K562 (cell line): ENCODE results near the gene GZMM. TPM values are rescaled to one million over a fixed set of nuclear protein-coding genes. Genes with fewer than 3 reads are reported as not detected.

ENCODE experiments used
- ARHGAP35 ChIP-seq: fragments of 450-650 bp; IDR thresholded peaks from 2 replicates; pipeline ENCODE4 v1.6.1; 2018; ENCODE audit not compliant: partially characterized antibody
- CAMTA2 ChIP-seq: fragments of 250-450 bp; sonication (Bioruptor Pico); conservative IDR thresholded peaks from 2 replicates; pipeline ENCODE4 v1.5.1; 2022
- CBX3 ChIP-seq, 2 experiments: IDR thresholded peaks; 1 replicate in 1 of 2; 2 replicates in 1 of 2; pipeline ENCODE4 v1.6.1; 2012; ENCODE audit warnings: inconsistent platforms in 2 of 2, low read length in 2 of 2, borderline replicate concordance in 1 of 2, control low read depth in 1 of 2
- CXXC5 ChIP-seq: fragments of 250-450 bp; sonication (Bioruptor Pico); IDR thresholded peaks from 2 replicates; pipeline ENCODE4 v1.8.0; 2022; ENCODE audit warnings: inconsistent platforms, mild to moderate bottlenecking, moderate library complexity
- HMG20A ChIP-seq: fragments of 450-650 bp; formaldehyde crosslinking; conservative IDR thresholded peaks from 2 replicates; pipeline ENCODE4 v1.4.0; 2020; ENCODE audit warnings: mild to moderate bottlenecking, mixed read lengths
- NEUROD1 ChIP-seq: fragments of 150-350 bp; IDR thresholded peaks from 2 replicates; pipeline ENCODE4 v1.6.1; 2014; ENCODE audit warnings: borderline replicate concordance, low read length, low read depth; ENCODE audit not compliant: partially characterized antibody
- PML ChIP-seq: IDR thresholded peaks from 2 replicates; pipeline ENCODE4 v1.6.1; 2012; ENCODE audit warnings: low read length, inconsistent platforms
- POLR2AphosphoS2 ChIP-seq: IDR thresholded peaks from 2 replicates; pipeline ENCODE4 v1.6.1; 2012; ENCODE audit warnings: low read length, improper control_type of control experiment
- PTBP1 ChIP-seq: fragments of 200-400 bp; formaldehyde crosslinking; IDR thresholded peaks from 2 replicates; pipeline ENCODE4 v1.6.1; 2017; ENCODE audit warnings: low read depth, low read length
- RBM15 ChIP-seq: fragments of 200-400 bp; formaldehyde crosslinking; IDR thresholded peaks from 2 replicates; pipeline ENCODE4 v1.6.1; 2018; ENCODE audit warnings: mild to moderate bottlenecking, low read length, moderate library complexity; ENCODE audit not compliant: insufficient read depth
- RCOR1 ChIP-seq, 2 experiments: IDR thresholded peaks; 2 replicates each; pipeline ENCODE4 v1.6.1; 2012; ENCODE audit warnings: low read depth in 2 of 2, low read length in 2 of 2, borderline replicate concordance in 1 of 2, improper control_type of control experiment in 1 of 2
- SMARCE1 ChIP-seq: fragments of 450-650 bp; IDR thresholded peaks from 2 replicates; pipeline ENCODE4 v1.7.1; 2016; ENCODE audit warnings: mild to moderate bottlenecking
- TBL1XR1 ChIP-seq, 2 experiments: IDR thresholded peaks; 2 replicates each; pipeline ENCODE4 v1.6.1; 2012; ENCODE audit warnings: improper control_type of control experiment in 2 of 2, low read length in 2 of 2, mild to moderate bottlenecking in 1 of 2
- ZC3H8 ChIP-seq: fragments of 450-650 bp; IDR thresholded peaks from 2 replicates; pipeline ENCODE4 v1.6.1; 2017
- ZNF23 ChIP-seq: fragments of 250-450 bp; sonication (Bioruptor Pico); IDR thresholded peaks from 2 replicates; pipeline ENCODE4 v1.4.0; 2020; ENCODE audit warnings: mild to moderate bottlenecking
- polyA plus RNA-seq, 8 experiments: library from polyadenylated mRNA; depleted of rRNA in 4 of 8; stranded (reverse) in 5 of 8; unstranded in 3 of 8; fragments of >200 nt; fragmentation: Nextera tagmentation in 2 of 8; fragmentation: Illumina TruSeq in 1 of 8; extraction: Ambion mirVana in 2 of 8; extraction: Trizol in 1 of 8; gene quantifications; 2 replicates each; pipeline versions ENCODE4 v1.2.1 to v1.2.3, GENCODE V29; 2011 to 2014; ENCODE audit warnings: inconsistent platforms in 1 of 8, missing spikeins in 1 of 8
- total RNA-seq, 7 experiments: library from RNA; depleted of rRNA in 6 of 7; stranded (reverse); fragments of >200 nt in 6 of 7; fragmentation: Illumina TruSeq in 2 of 7; extraction: Trizol in 2 of 7; gene quantifications; 2 replicates each; pipeline versions ENCODE4 v1.2.1 to v1.2.3, GENCODE V29; 2011 to 2021; ENCODE audit warnings: low replicate concordance in 1 of 7
- TF ChIP-seq, protein P1 (sequence below): sonication (generic); formaldehyde crosslinking; IDR thresholded peaks from 2 replicates; pipeline ENCODE4 v1.8.0; 2022; ENCODE audit warnings: mild to moderate bottlenecking, missing genetic modification reagents
- TF ChIP-seq, protein P2 (sequence below): fragments of 450-650 bp; IDR thresholded peaks from 2 replicates; pipeline ENCODE4 v1.6.1; 2016; ENCODE audit warnings: low read depth
- TF ChIP-seq, protein P3 (sequence below): sonication (generic); formaldehyde crosslinking; IDR thresholded peaks from 2 replicates; pipeline ENCODE4 v1.8.0; 2022; ENCODE audit warnings: missing genetic modification reagents, mild to moderate bottlenecking, borderline replicate concordance

The GZMM gene
- total and polyA plus RNA-seq, 9 of the 15 experiments (the other 6 are each of a cell fraction or from before 2014, with no cell fraction given): 0.08 to 2.6 (median 0.70) TPM; not detected in 2

DNA sequence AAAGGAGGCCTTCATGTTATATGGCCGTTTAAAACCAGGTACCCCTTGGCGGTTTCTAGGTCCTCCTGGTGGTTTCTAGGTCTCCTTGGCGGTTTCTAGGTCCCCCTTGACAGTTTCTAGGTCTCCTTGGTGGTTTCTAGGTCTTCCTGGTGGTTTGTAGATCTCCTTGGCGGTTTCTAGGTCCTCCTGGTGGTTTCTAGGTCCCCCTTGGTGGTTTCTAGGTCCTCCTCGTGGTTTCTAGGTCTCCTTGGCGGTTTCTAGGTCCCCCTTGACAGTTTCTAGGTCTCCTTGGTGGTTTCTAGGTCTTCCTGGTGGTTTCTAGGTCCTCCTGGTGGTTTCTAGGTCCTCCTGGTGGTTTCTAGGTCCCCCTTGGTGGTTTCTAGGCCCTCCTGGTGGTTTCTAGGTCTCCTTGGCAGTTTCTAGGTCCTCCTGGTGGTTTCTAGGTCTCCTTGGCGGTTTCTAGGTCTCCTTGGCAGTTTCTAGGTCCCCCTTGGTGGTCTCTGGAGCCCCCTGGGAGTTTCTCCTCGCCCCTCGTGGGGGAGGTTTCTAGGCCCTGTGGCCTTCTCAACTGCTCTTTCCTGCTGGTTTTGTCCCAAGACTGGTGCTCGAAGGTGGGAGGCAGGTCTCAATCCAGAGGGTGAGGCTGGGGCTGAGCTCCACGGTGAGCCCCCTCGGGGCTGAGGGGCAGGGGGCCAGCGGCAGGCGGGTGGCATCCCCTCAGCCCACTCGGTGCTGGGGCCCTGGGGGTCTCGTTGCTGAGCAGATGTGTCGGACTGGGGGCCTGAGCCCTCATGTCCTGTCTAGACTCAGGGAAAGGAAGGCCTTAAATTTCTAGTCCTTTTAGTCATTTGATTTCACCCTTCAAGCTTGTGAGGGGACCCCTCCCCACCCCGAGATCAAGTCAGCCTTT is 53.8 kb downstream of the GZMM start (continued):
- TF ChIP-seq, protein P1, sequence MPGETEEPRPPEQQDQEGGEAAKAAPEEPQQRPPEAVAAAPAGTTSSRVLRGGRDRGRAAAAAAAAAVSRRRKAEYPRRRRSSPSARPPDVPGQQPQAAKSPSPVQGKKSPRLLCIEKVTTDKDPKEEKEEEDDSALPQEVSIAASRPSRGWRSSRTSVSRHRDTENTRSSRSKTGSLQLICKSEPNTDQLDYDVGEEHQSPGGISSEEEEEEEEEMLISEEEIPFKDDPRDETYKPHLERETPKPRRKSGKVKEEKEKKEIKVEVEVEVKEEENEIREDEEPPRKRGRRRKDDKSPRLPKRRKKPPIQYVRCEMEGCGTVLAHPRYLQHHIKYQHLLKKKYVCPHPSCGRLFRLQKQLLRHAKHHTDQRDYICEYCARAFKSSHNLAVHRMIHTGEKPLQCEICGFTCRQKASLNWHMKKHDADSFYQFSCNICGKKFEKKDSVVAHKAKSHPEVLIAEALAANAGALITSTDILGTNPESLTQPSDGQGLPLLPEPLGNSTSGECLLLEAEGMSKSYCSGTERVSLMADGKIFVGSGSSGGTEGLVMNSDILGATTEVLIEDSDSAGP (CRISPR knock-in tag): no peak
- TF ChIP-seq ZNF23 (CRISPR knock-in tag): no peak
- peak; percentile 82 to 93 for TF ChIP-seq TBL1XR1 (IDR thresholded peaks at IDR 0.05; ENCODE audit: low read length in 2 of 2)
- peak; percentile 100 for TF ChIP-seq PTBP1
- TF ChIP-seq, protein P2, sequence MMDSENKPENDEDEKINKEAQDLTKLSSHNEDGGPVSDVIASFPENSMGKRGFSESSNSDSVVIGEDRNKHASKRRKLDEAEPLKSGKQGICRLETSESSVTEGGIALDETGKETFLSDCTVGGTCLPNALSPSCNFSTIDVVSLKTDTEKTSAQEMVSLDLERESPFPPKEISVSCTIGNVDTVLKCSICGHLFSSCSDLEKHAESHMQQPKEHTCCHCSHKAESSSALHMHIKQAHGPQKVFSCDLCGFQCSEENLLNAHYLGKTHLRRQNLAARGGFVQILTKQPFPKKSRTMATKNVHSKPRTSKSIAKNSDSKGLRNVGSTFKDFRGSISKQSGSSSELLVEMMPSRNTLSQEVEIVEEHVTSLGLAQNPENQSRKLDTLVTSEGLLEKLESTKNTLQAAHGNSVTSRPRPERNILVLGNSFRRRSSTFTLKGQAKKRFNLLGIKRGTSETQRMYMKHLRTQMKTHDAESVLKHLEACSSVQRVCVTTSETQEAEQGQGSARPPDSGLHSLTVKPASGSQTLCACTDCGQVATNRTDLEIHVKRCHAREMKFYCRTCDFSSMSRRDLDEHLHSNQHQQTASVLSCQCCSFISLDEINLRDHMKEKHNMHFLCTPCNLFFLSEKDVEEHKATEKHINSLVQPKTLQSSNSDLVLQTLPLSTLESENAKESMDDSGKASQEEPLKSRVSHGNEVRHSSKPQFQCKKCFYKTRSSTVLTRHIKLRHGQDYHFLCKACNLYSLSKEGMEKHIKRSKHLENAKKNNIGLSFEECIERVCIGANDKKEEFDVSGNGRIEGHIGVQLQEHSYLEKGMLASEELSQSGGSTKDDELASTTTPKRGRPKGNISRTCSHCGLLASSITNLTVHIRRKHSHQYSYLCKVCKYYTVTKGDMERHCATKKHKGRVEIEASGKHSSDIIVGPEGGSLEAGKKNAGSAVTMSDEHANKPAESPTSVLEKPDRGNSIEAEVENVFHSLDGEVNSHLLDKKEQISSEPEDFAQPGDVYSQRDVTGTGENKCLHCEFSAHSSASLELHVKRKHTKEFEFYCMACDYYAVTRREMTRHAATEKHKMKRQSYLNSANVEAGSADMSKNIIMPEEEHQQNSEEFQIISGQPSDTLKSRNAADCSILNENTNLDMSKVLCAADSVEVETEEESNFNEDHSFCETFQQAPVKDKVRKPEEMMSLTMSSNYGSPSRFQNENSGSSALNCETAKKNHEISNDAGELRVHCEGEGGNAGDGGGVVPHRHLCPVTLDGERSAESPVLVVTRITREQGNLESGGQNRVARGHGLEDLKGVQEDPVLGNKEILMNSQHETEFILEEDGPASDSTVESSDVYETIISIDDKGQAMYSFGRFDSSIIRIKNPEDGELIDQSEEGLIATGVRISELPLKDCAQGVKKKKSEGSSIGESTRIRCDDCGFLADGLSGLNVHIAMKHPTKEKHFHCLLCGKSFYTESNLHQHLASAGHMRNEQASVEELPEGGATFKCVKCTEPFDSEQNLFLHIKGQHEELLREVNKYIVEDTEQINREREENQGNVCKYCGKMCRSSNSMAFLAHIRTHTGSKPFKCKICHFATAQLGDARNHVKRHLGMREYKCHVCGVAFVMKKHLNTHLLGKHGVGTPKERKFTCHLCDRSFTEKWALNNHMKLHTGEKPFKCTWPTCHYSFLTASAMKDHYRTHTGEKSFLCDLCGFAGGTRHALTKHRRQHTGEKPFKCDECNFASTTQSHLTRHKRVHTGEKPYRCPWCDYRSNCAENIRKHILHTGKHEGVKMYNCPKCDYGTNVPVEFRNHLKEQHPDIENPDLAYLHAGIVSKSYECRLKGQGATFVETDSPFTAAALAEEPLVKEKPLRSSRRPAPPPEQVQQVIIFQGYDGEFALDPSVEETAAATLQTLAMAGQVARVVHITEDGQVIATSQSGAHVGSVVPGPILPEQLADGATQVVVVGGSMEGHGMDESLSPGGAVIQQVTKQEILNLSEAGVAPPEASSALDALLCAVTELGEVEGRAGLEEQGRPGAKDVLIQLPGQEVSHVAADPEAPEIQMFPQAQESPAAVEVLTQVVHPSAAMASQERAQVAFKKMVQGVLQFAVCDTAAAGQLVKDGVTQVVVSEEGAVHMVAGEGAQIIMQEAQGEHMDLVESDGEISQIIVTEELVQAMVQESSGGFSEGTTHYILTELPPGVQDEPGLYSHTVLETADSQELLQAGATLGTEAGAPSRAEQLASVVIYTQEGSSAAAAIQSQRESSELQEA: no peak
- no peak for TF ChIP-seq SMARCE1
- TF ChIP-seq ZC3H8: no peak
- TF ChIP-seq ARHGAP35: no peak
- TF ChIP-seq PML: peak; percentile 36; the same call in 1 of the 2 replicates
- TF ChIP-seq HMG20A: no peak
- peak in 1 of 2 experiments; percentile 65; a peak in 2 of 3 replicates for TF ChIP-seq CBX3 (IDR thresholded peaks at IDR 0.05; ENCODE audit: borderline replicate concordance in 1 of 2, low read length in 2 of 2)
- TF ChIP-seq CXXC5 (CRISPR knock-in tag): peak; percentile 55
- no peak for TF ChIP-seq CAMTA2 (CRISPR knock-in tag)
- no peak for TF ChIP-seq RBM15
- TF ChIP-seq, protein P3, sequence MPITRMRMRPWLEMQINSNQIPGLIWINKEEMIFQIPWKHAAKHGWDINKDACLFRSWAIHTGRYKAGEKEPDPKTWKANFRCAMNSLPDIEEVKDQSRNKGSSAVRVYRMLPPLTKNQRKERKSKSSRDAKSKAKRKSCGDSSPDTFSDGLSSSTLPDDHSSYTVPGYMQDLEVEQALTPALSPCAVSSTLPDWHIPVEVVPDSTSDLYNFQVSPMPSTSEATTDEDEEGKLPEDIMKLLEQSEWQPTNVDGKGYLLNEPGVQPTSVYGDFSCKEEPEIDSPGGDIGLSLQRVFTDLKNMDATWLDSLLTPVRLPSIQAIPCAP: no peak
- no peak for TF ChIP-seq NEUROD1
- TF ChIP-seq RCOR1 (IDR thresholded peaks at IDR 0.05; ENCODE audit: borderline replicate concordance in 1 of 2, low read depth in 2 of 2, low read length in 2 of 2): peak; percentile 65 to 89; a peak in 3 of 4 replicates
- no peak for TF ChIP-seq POLR2AphosphoS2
